Spinal cord (tissue), 10 donors: ENCODE measurements around the gene MRPL51. TPM values are rescaled to one million over a fixed set of nuclear protein-coding genes. Genes with fewer than 3 reads are reported as not detected.
A peak's percentile ranks its signal among the peaks of the same experiment; 100 is the strongest.

ENCODE experiments used
- DNase-seq, 6 donors: peaks; one replicate each; pipeline versions ENCODE4 v3.0.0 to v3.0.0-alpha.2; 2013 to 2015; ENCODE audit warnings: low spot score in 6 of 6, low read depth in 4 of 6
- H3K27ac ChIP-seq: one replicate; pipeline ENCODE4 v1.5.1; 2013; ENCODE audit warnings: low read depth, low read length, control low read depth
- H3K27me3 ChIP-seq: one replicate; pipeline ENCODE4 v1.6.1; 2013; ENCODE audit warnings: low read length; ENCODE audit not compliant: control insufficient read depth, insufficient read depth
- H3K36me3 ChIP-seq: one replicate; pipeline ENCODE4 v1.6.1; 2013; ENCODE audit warnings: low read length; ENCODE audit not compliant: control insufficient read depth, insufficient read depth
- H3K4me1 ChIP-seq: one replicate; pipeline ENCODE4 v1.6.1; 2013; ENCODE audit warnings: low read length; ENCODE audit not compliant: control insufficient read depth, insufficient read depth
- H3K4me3 ChIP-seq: one replicate; pipeline ENCODE4 v1.5.1; 2013; ENCODE audit warnings: low read depth, low read length, control low read depth
- H3K9me3 ChIP-seq: one replicate; pipeline ENCODE4 v1.6.1; 2013; ENCODE audit warnings: low read length; ENCODE audit not compliant: control insufficient read depth, insufficient read depth
- WGBS: methylation state at CpG from one replicate; pipeline ENCODE4 v1.1.5; 2013; ENCODE audit warnings: missing lambda C conversion rate; ENCODE audit not compliant: insufficient coverage; 5-methylcytosine and 5-hydroxymethylcytosine counted together
- polyA plus RNA-seq, 2 donors: library from polyadenylated mRNA; unstranded; fragments of 120-200 nt; gene quantifications; one replicate each; pipeline ENCODE4 v1.2.1, GENCODE V29; 2013; ENCODE audit not compliant: insufficient read length in 2 of 2
- total RNA-seq, 2 donors: library from RNA; depleted of rRNA in 1 of 2; stranded (reverse); fragments of 120-200 nt in 1 of 2; fragments of >200 nt in 1 of 2; gene quantifications; one replicate each; pipeline versions ENCODE4 v1.2.3 to v1.2.4, GENCODE V29; 2013 to 2014
- donor health status: healthy.

The MRPL51 gene
- total and polyA plus RNA-seq, 4 donors, result 45.4 to 180 (median 125) TPM

- WGBS, result under 1% methylated on average over 13 of the region's 14 CpGs
- peaks cover 73% of the 10 kb centered on the region for H3K36me3 ChIP-seq
- no peaks in the 10 kb centered on the region for H3K27me3 ChIP-seq
- DNase-seq, result peak in 2 of 6 donors; percentile 87 to 90
- H3K9me3 ChIP-seq, result no peaks in the 10 kb centered on the region
- peak overlapping the region; percentile 99 for H3K4me3 ChIP-seq
- H3K4me1 ChIP-seq, result peaks cover 61% of the 10 kb centered on the region
- H3K27ac ChIP-seq, result peak overlapping the region; percentile 99
Observed at GRCh38 chr12:6532927-6533652, 40.0 kb upstream of the MRPL51 start.

GRCh38 chr12:6532051-6532926 is 39.2 kb upstream of the MRPL51 start:
- Histone ChIP-seq H3K9me3 (no peaks in the 10 kb centered on the region), H3K27ac (peak overlapping the region; percentile 99), H3K4me1 (peaks cover 53% of the 10 kb centered on the region), H3K36me3 (peaks cover 68% of the 10 kb centered on the region), H3K27me3 (no peaks in the 10 kb centered on the region), H3K4me3 (peak overlapping the region; percentile 99)
- WGBS, result 8% methylated on average over 19 of the region's 20 CpGs
- DNase-seq, result peak in 3 of 6 donors; percentile 62 to 92 (median 86)

GRCh38 chr12:6530576-6531260 is 37.7 kb upstream of the MRPL51 start:
- peaks cover 37% of the 10 kb centered on the region for H3K4me1 ChIP-seq
- H3K27me3 ChIP-seq, result no peaks in the 10 kb centered on the region
- 94% methylated on average over 16 of the region's 18 CpGs for WGBS
- H3K27ac ChIP-seq, result no peak overlapping the region
- peaks cover 68% of the 10 kb centered on the region for H3K36me3 ChIP-seq
- no peak for DNase-seq
- no peak overlapping the region for H3K4me3 ChIP-seq
- H3K9me3 ChIP-seq, result no peaks in the 10 kb centered on the region

GRCh38 chr12:6529291-6529737 is 36.3 kb upstream of the MRPL51 start:
- Histone ChIP-seq H3K9me3 (no peaks in the 10 kb centered on the region), H3K27ac (no peak overlapping the region), H3K36me3 (peaks cover 69% of the 10 kb centered on the region), H3K27me3 (no peaks in the 10 kb centered on the region), H3K4me1 (peaks cover 29% of the 10 kb centered on the region), H3K4me3 (no peak overlapping the region)
- no CpG with 5 or more reads among the region's 9 CpGs for WGBS
- no peak for DNase-seq

- Histone ChIP-seq H3K9me3 (no peaks in the 10 kb centered on the region), H3K4me1 (peaks cover 24% of the 10 kb centered on the region), H3K27ac (no peak overlapping the region), H3K4me3 (no peak overlapping the region), H3K27me3 (no peaks in the 10 kb centered on the region), H3K36me3 (peaks cover 69% of the 10 kb centered on the region)
- DNase-seq, result no peak
- 89% methylated on average over 16 of the region's 17 CpGs for WGBS
Observed at GRCh38 chr12:6528539-6529235, 35.6 kb upstream of the MRPL51 start.

- H3K4me3 ChIP-seq, result no peak overlapping the region
- DNase-seq, result no peak
- H3K27ac ChIP-seq, result no peak overlapping the region
- WGBS, result 100% methylated on average over 1 of the region's 4 CpGs
- no peaks in the 10 kb centered on the region for H3K27me3 ChIP-seq
- peaks cover 74% of the 10 kb centered on the region for H3K36me3 ChIP-seq
- H3K4me1 ChIP-seq, result peaks cover 14% of the 10 kb centered on the region
- no peaks in the 10 kb centered on the region for H3K9me3 ChIP-seq
Observed at GRCh38 chr12:6527711-6528110, 34.6 kb upstream of the MRPL51 start.

- WGBS, result 83% methylated on average over 14 of the region's 19 CpGs
- H3K27ac ChIP-seq, result no peak overlapping the region
Observed at GRCh38 chr12:6526766-6527525, 33.9 kb upstream of the MRPL51 start.

GRCh38 chr12:6526201-6526600 is 33.1 kb upstream of the MRPL51 start:
- Histone ChIP-seq H3K27me3 (no peaks in the 10 kb centered on the region), H3K9me3 (no peaks in the 10 kb centered on the region), H3K36me3 (peaks cover 84% of the 10 kb centered on the region), H3K27ac (no peak overlapping the region), H3K4me1 (no peaks in the 10 kb centered on the region), H3K4me3 (no peak overlapping the region)
- DNase-seq, result no peak
- WGBS, result 90% methylated on average over 7 of the region's 7 CpGs

More at GRCh38 chr12:6526766-6527525, 33.9 kb upstream of the MRPL51 start:
- H3K4me3 ChIP-seq, result no peak overlapping the region
- no peaks in the 10 kb centered on the region for H3K9me3 ChIP-seq
- no peak for DNase-seq
- no peaks in the 10 kb centered on the region for H3K27me3 ChIP-seq
- peaks cover 81% of the 10 kb centered on the region for H3K36me3 ChIP-seq
- H3K4me1 ChIP-seq, result peaks cover 7% of the 10 kb centered on the region
